HG03558 (cell line): ENCODE results near the gene VENTX.

Experiments used
- ATAC-seq: cut with Tn5 transposase; IDR thresholded peaks from one replicate; pipeline ENCODE4 v1.9.1; 2021; ENCODE audit warnings: moderate number of reproducible peaks; ENCODE audit not compliant: unreplicated experiment; ENCODE audit errors: extremely low read depth

The VENTX gene, protein sequence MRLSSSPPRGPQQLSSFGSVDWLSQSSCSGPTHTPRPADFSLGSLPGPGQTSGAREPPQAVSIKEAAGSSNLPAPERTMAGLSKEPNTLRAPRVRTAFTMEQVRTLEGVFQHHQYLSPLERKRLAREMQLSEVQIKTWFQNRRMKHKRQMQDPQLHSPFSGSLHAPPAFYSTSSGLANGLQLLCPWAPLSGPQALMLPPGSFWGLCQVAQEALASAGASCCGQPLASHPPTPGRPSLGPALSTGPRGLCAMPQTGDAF

GRCh38 chr10:133237588-133238465, at the start of gene VENTX:
Gene VENTX (plus strand): TSS chr10:133237855. CDS start chr10:133237915, 60 bp downstream.
- ATAC-seq: no peak

DNA sequence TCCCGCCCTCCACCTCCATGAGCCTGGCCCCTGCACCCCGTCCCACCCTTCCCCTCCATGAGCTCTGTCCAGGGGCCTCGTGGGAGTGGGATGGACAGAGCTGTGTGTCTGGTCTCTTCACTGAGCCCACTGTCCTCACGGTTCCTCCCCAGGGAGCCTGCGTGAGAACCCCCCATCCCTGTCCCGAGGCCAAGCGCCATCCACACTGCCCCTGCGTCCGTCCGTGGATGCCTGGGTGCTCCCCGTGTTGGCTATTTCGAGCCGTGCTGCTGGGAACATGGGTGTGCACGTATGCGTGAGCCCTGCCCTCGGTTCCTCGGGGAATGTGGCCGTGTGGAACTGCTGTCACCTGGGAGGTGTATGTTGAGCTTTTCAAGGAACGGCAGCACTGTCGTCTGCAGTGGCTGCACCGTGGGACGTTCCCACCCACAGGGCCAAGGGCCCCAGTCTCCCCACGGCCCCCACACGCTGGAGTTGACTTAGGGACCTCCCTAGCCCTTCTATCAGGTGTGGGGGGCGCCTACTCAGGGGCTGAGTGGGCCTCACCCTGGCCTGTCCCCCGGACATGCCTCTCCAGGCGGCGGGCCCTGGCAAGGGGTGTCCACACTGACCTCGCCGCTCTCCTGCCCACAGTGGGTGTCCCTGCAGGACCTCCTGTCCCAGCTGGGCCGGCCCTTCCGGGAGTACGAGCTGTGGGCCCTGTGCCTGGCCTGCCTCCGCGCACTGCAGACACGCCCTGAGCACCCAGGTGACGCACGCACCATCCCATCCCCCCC, 49.6 kb upstream of the VENTX start:
- no peak for ATAC-seq

GRCh38 chr10:133189256-133189655, 48.4 kb upstream of the VENTX start:
- ATAC-seq: no peak

GRCh38 chr10:133189726-133190125, 47.9 kb upstream of the VENTX start:
- no peak for ATAC-seq

DNA sequence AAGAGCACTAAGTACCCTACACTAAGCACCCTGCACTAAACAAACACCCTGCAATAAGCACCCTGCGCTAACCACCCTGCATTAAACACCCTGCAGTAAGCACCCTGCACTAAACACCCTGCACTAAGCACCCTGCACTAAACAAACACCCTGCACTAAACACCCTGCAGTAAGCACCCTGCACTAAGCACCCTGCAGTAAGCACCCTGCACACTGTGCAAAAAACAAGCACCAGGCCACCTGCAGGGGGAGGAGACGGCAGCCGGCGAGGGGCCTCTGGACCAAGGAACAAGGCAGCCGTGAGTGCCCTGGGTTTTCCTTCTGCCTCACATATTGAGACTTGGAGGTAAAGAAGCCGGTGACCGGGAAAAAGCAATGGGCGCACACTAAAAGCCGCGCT, 47.4 kb upstream of the VENTX start:
- no peak for ATAC-seq

DNA sequence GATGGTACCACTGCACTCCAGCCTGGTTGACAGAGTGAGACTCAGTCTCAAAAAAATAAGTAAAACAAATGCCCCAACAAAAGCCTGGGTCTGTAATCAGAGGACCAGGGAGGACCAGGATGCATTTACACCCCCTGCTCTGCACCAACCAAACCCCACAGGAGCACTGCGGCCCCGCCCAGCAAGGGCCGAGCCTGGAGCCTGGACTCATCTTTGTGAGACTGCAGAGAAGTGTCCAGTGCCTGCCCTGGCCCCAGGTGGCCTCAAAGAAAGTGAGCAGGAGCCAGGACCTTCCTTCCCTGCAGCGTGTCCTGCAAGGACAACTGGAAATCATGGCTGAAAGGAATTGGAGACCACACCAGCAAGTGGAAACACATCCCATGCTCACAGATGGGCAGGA, 46.0 kb upstream of the VENTX start:
- ATAC-seq: no peak

DNA sequence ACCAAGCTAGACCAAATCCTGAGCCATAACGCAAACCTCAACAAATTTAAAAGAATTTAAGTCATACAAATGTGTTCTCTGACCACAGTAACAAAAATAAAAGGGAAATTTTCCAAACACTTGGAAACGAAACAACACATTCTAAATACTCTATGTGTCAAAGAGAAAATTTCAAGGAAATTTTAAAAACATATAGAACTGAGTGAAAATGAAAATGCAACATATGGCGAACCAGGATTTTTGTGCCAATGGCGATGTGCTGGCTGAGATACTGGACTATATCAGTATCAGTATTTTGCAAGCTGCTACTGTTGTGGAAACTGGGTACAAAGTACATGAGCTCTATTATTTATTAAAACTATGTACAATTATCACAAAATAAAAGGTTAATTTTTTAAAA, 43.5 kb upstream of the VENTX start:
- no peak for ATAC-seq

GRCh38 chr10:133195096-133195495, 42.6 kb upstream of the VENTX start:
- ATAC-seq: no peak

- ATAC-seq: no peak
Measured at GRCh38 chr10:133195611-133196010, 42.0 kb upstream of the VENTX start.

DNA sequence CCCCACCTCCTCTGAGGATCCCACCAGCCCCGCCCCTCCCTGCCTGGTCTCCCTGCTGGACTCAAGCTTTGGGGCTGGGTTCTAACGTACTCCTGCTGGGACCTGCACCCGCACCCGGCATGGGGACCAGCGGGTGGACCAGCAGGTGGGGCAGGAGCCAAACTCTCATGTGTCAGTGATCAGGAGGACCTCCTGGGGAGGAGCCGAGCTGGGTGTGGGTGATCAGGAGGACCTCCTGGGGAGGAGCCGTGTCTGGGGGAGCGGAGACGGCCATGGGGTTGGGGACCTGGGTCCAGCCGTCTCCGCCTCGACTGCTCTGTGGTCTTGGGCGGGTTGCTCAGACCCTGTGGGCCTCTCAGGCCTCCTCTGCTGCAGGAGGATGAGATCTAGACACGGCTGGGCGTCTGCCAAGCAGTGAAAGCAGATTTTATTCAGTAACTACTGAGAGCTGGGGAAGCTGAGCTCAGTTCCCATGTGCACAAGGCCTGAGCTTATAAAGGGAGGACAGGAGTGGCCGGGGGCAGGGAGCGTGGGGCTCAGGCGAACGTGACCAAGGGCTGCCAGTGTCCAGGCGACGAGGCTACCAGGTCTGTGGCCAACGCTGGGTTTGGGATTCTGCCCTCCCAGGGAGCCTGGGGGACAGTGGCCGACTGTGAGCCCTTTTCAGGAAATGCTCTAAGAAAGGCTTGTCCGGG, 41.3 kb upstream of the VENTX start:
- no peak for ATAC-seq

DNA sequence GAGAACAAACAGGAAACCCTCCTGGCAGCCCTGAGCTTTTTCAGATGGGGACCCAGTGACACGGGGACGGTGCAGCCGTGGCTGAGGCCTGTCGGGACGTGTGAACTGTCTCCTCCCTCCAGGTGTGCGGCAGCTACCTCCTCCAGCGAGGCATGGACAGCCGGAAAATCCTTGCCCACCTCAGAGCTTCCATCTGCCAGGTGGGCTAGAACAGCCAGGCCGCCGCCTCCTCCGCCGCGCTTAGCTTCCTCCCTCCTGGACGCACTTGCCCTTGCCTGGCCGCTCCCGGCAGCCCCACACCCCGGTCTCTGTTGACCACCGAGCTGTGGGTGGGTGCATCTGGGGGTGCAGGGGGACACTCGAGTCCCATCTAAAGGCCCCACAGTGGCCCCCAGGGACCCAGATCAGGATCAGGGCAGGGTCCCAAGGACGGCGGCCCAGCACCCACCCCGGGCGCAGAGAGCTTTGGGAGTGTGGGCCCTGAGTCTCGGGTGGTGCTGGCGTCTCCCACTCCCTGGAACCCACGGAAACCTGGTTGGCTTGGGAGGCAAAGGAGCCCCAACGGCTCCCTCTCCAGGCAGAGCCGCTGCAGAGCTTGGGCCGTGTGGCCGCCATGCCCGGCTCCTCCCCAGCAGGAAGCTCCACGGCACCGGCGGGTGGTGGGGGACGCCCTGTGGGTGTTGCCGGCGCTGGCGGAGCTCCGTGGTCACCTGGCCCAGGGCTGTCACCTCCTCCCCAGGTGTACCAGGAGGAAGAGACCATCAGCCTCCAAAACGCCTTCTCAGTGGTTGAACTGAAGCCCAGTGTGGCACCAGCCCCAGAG, 40.5 kb upstream of the VENTX start:
- no peak for ATAC-seq

- ATAC-seq: no peak
Measured at GRCh38 chr10:133197786-133198185, 39.9 kb upstream of the VENTX start.

DNA sequence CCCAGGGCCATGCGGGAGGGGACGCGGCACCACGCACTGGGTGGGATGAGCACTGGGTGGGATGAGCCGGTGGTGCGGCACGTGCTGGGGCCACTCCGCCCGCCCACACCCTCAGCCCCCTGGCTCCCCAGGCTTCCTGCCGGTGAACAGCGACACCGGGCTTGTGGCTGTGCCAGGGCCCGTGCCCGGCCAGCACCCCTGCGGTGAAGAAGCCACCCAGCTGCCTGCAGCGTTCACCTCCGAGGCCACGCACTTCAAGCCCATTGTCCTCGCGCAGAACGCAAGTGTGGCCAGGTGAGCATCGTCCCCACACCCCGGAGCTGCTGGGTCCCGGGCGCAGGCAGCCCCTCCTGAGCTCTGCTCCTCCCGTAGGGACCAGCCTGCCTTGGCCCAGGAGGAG, 39.4 kb upstream of the VENTX start:
- no peak for ATAC-seq

- ATAC-seq: no peak
Measured at GRCh38 chr10:133198621-133199487, 38.8 kb upstream of the VENTX start.

- no peak for ATAC-seq
Measured at GRCh38 chr10:133199488-133199885, 38.2 kb upstream of the VENTX start.

- no peak for ATAC-seq
Measured at GRCh38 chr10:133199992-133200611, 37.6 kb upstream of the VENTX start.

DNA sequence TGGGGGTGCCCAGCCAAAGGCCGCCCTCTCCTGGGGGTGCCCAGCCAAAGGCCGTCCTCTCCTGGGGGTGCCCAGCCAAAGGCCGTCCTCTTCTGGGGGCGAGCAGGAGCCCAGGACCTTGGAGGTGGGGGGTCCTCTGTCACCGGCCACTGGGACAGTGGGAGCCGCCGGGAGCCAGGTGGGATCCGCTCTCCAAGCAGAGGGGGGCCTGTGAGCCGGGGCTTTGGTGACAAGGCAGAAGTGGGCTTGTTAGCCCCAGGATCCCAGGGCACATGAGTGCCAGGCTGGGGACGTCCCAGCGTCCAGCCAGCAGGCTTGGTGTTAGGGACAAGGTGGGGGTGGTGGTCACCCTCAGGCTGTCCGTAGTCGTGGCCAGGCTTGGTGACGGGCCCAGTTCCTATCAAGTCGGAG, 37.0 kb upstream of the VENTX start:
- ATAC-seq: no peak
